Stimulated activated CD4-positive, alpha-beta T cell treated with anti-CD3 and anti-CD28 coated beads, Interleukin-4, amount 100 ng/mL, for 48 hours (primary cell): ENCODE results near the gene CEP135.
"Not testable (repeated sequence)": the region's sequence is repeated elsewhere in the genome, so short reads cannot be mapped to it uniquely, and the experiment has no call there.

Experiments
- DNase-seq, 2 donors: peaks; one replicate each; pipeline ENCODE4 v3.0.0-alpha.2; 2020; ENCODE audit warnings: low read depth in 2 of 2

The CEP135 gene

GRCh38 chr4:56072730-56073129 is 124.0 kb downstream of the CEP135 start:
- DNase-seq, result not testable (repeated sequence)

- DNase-seq, result no peak
Measured at GRCh38 chr4:56077676-56078075, 128.9 kb downstream of the CEP135 start.

- no peak for DNase-seq
Measured at GRCh38 chr4:56078866-56079265, 130.1 kb downstream of the CEP135 start.

- DNase-seq, result no peak
Measured at GRCh38 chr4:56080384-56080783, 131.6 kb downstream of the CEP135 start.

GRCh38 chr4:56082829-56083228 is 134.1 kb downstream of the CEP135 start:
- no peak for DNase-seq
